ENCODE measurements around the gene VAV2.

VAV2 gene

DNA sequence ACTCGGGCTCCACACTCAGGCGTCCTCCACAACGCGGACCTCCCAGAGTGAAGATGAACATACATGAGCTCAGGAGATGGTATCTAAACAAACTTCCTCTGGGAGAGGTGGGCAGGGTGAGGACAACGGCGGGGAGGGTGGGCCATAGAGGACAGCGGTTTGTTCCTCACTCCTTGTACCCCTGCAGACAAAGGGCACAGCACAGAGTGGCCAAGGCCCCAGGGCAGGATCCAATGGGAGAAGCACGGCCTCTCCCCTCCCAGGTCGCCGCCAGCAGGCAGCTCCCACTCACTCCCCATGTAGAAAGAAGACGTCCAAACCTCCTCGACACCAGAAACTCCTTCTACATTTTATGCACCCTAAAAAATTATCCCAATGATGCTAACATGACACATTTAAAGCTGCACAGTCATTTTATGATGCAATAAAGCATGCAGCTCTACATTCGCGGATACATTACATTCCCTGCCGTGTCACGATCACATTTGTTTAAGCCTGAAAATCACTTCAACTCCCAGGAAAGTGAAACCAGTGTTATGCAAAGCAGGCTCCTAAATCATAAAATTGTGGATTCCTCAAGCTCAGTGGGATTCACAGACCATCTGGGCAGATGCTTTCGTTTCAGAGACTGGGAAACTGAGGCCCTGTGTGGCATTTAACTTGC is 166.4 kb downstream of the VAV2 start:
- in situ Hi-C loops (cut with HindIII; ENCODE audit: low sequenced_read_pairs) = loop anchor here (5.0 to 10.0 kb wide), 2 partner anchors 59 to 107 kb away; no protein-coding TSS in a partner anchor

- in situ Hi-C loops (cut with HindIII; ENCODE audit: low sequenced_read_pairs) = loop anchor here (5.0 to 10.0 kb wide), 2 partner anchors 60 to 108 kb away; no protein-coding TSS in a partner anchor
Measured at GRCh38 chr9:133824802-133825186, 167.3 kb downstream of the VAV2 start.

DNA sequence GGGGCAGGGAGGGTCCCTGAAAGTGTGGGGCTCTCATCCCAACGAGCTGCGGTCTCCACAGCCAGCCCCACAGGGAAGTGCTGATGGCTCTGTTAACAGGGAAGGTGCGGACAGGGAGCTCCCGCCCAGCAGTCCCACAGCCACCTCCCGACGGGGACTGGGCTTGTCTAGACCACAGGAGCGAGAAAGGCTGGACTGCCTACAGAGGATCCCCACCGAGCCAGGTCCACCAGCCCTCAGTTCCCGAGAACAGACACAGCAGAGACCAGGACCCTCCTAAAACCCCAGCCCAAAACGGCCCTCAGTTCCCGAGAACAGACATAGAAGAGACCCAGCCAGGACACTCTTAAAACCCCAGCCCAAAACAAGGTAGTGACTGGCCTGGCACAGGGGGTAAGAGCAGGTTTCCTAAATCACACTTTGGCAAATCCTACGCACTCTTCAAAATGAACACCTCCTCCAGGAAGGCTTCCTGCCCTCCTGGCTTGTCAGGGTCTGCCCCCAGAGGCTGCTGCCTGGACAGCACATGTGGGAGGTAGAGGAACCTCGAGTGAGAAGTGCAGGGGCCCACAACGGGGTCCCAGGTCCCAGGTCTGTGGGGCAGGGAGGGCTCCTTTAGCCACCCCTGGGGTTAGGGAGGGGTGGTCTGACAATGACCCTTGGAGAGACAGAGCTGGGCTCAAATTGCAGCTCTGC is 167.9 kb downstream of the VAV2 start:
- in situ Hi-C loops (cut with HindIII; ENCODE audit: low sequenced_read_pairs) = loop anchor here (10.0 kb wide), 1 partner anchor 61 kb away; no protein-coding TSS in a partner anchor

DNA sequence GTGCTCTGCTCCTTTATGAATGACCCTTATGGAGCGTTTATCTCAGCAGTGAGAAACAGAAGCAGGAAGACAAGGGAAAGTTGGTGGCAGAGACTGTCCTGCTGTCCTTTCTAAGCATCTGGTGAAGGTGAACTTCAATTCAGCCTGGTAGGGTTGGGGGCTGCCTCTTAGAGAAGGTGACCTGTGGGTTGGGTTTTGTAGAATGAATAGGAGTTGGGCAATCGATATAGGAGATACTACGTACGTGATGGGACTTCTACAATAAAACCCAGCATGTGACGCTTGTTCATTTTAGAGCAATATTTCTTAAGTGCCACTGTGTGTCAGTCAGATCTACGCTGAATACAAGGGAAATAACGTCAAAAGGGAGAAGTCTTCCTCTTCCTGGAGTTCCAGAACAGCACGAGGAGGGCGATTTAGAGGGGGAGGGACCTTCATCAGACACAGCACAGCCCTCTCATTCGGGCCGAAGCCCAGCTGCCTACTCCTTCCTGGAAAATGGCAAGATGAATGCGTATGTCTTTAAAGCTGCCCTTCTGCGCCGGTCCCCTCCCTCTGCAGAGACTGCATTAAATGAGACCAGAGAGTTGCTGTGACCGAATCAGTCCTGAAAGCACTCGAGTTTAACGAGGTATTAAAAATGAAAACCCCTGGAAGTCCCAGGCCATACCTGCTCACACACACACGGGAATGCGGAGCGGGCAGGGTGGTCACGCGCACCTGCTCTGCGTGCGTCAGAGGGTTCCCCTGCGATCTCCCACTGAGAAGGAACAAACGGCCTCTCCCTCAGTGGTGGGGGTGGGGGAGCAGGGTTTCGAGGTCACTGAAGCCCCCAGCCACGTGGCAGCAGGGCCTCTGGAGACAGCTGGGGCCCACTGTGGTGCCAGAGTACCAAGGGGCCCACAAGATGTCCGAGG is 168.7 kb downstream of the VAV2 start:
- in situ Hi-C loops (cut with HindIII; ENCODE audit: low sequenced_read_pairs) = loop anchor here (10.0 kb wide), 1 partner anchor 61 kb away; no protein-coding TSS in a partner anchor

DNA sequence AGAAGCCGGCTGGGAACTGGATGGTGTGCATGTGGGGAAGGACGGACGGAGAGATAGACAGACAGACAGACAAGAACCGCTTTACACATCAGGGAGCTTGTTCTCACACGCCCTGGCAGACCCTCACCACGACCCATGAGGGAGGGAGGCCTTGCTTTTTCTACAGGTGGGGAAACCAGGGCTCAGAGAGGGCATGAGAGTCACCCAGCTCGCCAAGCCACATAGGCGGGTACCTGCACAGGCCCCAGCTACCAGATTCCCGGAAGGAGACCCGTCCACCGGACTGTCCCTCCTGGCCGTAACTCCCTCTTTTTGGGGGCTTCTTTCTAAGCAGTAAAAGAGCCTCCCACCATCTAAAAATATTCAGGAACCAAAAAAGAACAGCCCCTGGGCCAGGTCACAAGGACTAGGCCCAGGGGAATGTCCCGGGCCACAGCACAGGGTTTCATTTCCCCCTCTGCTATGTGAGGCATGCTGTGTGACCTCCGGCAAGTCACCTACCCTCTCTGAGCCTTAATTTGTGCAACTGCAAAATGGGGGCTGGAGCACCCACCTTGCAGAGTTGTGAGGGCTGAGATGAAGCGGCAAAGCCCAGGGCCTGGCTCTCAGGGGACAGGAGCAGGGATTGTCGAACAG is 169.6 kb downstream of the VAV2 start:
- in situ Hi-C loops (cut with HindIII; ENCODE audit: low sequenced_read_pairs) = loop anchor here (10.0 kb wide), 1 partner anchor 62 kb away; no protein-coding TSS in a partner anchor

DNA sequence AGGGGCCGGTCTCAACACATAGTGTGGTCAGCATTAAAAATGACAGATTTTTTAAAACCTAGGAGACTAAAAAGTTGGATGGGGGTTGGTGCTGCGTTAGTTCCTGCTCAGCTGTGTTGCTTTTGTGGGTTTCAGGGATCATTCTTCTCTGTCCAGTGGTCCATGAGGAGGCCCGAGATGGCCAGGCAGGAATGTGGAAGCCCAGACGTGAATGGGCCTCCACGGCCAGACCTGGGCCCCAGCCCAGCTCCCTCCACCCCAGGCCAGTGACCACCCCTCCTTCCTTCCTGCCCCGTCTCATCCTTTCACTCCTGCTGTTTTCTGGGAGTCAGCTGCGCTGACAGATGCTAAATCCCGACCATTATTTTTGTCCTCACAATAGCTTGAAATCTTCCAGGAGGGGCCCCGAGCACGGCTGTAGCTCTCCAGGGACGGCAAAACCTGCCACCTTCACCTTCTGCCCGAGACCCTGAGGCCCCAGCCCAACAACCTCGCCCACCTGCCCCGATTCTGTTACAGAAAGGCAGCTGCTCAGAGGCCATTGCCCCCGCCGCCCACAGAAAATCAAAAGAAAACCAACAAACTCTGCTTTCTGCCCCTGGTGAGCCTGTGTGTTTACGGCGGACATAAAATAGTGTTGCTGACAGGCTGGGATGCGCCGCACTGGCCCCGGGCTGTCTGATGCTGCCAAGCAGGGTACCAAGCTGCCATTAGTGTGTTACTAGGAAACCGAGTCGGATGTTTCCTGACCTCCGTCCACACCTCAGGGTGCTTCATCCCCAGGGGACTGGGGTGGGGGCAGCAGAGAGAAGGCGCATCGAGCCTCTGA is 170.3 kb downstream of the VAV2 start:
- in situ Hi-C loops (cut with HindIII; ENCODE audit: low sequenced_read_pairs) = loop anchor here (10.0 kb wide), 1 partner anchor 63 kb away; no protein-coding TSS in a partner anchor

DNA sequence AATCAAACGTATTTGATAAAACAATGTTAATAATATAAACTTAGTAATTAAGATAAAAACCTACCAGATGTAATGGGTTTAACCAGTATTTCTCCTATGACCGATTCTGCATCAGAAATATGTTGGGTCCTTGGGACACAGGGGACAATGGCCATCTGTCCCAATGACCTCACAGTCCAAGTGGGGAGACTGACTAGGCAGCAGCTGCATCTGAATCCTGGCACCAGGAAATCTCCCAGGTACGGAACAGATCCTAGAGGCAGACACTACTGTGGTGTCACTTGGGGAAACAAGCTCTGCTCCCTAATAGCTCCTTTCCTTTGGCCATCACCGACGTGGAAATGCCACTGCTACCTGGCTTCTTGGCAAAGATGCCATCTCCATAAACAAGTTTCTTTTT is 172.2 kb downstream of the VAV2 start:
- in situ Hi-C loops (cut with HindIII; ENCODE audit: low sequenced_read_pairs) = loop anchor here (10.0 kb wide), 1 partner anchor 65 kb away; no protein-coding TSS in a partner anchor

DNA sequence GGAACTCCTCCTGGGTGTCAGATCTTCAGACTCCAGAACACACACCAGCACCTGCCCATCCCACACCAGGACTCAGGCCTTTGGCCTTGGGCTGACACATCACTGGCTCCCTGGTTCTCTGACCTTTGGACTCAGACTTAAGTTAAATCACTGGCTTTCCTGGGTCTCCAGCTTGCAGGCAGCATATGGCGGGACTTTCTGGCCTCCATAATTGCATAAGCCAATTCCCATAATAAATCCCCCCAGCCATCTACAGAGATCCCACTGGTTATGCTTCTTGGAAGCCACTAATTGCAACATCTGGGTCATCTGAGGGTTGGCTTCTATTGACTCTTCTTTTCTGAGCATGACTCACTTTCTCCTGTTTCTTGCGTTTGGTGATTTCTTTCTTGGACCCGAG is 173.7 kb downstream of the VAV2 start:
- in situ Hi-C loops (cut with HindIII; ENCODE audit: low sequenced_read_pairs) = no loop called here

GRCh38 chr9:133815781-133816180 is 176.3 kb downstream of the VAV2 start:
- in situ Hi-C loops (cut with HindIII; ENCODE audit: low sequenced_read_pairs) = no loop called here

DNA sequence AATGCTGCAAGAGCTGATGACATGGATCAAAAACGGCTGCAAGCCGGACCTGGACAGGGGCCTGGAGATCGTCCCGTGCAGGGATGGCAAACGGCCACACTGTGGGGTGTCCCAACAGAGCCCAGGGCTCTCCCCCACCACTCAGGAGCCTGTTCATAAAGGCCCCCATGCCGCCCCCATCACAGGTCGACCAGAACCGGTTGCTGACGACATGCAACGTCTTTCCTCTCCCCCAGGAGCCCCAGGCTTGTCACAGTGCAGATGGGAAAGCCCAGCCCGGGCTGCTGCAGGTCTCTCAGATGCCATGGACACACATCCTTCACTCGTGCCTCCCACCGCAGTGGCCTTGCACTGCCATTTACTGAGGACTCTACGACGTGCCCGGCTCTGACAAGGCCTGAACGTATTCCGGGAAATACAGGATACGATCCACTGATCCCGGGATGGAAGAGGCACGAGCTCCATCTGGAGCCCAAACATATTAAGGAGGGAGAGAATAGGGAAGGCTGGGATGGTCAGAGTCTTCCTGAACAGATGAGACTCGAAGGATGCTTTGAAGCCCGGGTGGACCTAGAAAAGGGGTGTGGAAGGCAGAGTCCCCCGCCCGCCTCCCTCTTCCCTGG is 177.4 kb downstream of the VAV2 start:
- in situ Hi-C loops (cut with HindIII; ENCODE audit: low sequenced_read_pairs) = loop anchor here (5.0 kb wide), 1 partner anchor 48 kb away; no protein-coding TSS in a partner anchor

DNA sequence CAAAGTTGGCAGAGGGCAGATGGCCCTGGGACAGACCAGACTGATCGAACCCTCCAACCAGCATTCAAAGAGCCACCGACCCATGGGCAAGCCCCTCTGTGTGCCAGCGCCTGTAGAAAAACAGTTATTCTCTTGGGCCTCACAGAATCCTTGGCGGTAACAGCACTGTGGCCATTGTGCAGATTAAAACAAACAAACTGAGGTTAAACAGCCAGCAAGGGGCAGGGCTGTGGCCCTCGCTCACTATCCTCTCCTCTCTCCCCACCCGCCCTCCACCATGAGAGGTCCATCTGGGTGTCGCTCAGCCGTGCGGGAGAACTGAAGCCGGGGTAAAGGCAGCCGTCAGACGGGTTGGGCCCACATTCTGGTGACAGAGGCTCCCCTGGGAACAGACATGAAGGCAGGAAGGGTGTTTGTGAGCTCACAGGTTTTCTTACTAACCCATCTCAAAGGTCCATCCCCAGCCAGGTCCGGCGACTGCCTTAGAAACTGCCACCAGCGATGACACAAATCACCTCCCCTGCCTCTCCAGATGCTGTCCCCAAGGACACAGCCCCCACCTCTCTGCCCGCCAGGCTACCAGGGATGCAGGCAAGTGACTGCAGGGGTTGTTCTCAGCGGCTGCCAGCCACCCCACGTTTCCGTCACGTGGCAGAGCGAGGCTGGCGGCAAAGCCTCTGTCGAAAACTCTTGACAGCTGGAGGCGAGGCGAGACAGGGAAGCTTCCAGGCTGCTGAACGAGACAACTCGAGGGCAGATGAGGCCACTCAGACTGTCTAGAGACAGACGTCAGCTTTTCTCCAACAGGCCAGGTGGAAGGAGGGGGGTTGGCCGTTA is 178.2 kb downstream of the VAV2 start:
- in situ Hi-C loops (cut with HindIII; ENCODE audit: low sequenced_read_pairs) = loop anchor here (5.0 kb wide), 1 partner anchor 48 kb away; no protein-coding TSS in a partner anchor

DNA sequence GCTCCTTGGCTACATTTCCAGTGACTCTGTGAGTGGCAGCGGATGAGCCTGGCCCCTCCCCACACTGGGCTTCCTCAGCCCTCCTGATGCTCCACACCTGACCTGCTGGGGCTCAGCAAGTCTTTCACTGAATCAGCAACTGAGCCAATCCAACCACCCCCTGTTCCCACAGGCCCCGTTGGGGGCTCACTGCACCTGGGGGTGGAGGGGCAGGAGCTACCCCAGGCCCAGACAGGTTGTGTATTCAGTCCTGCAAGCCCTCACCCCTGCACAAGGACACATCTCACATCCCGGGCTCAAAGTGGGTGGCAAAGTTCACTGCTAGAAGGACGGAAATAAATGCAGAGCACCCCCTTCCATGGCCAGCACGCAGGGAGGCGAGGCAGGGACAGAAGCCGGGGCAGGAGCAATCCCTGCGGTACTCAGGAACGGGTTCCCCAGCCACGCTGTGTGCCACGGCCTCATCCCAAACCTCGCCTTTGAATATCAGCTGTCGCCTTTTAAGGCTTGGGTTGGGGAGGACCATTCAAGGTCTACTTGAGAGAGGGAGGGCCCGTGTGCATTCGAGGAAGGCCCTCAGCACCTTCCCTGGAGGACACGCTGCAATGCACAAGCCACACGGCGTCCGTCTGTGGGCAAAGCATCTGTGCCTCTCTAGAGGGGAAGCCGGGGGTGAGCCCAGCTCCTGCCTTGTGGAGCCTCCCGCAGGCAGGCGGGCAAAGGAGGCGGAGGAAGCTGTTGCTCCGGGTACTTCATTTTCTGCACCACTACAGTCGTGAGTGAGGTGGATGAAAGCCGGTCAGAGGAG is 179.0 kb downstream of the VAV2 start:
- in situ Hi-C loops (cut with HindIII; ENCODE audit: low sequenced_read_pairs) = loop anchor here (5.0 kb wide), 1 partner anchor 49 kb away; no protein-coding TSS in a partner anchor

GRCh38 chr9:133812077-133812868 is 179.9 kb downstream of the VAV2 start:
- in situ Hi-C loops (cut with HindIII; ENCODE audit: low sequenced_read_pairs) = loop anchor here (5.0 kb wide), 1 partner anchor 50 kb away; no protein-coding TSS in a partner anchor

DNA sequence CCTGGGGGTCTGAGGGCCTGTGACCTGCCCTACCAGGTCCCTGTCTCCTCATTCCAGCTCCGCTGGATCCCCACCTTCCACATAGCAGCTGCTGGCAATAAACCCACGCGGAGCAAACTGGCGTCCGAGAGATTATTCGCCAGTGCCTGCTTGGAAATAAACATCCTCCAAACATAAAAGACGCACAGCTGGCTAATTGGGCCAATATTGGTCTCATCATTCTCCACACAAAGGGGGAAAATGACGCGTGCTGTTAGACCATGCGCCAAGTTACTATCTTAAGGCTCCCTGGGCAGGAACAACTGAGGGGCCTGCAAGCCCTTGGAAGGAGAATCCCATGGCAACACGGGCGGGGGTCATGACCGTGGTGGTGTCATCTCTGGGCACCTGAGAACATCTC is 180.7 kb downstream of the VAV2 start:
- in situ Hi-C loops (cut with HindIII; ENCODE audit: low sequenced_read_pairs) = loop anchor here (5.0 kb wide), 1 partner anchor 51 kb away; no protein-coding TSS in a partner anchor

- in situ Hi-C loops (cut with HindIII; ENCODE audit: low sequenced_read_pairs) = loop anchor here (5.0 kb wide), 1 partner anchor 52 kb away; no protein-coding TSS in a partner anchor
Measured at GRCh38 chr9:133810556-133811195, 181.4 kb downstream of the VAV2 start.

- in situ Hi-C loops (cut with HindIII; ENCODE audit: low sequenced_read_pairs) = no loop called here
Measured at GRCh38 chr9:133809335-133809734, 182.8 kb downstream of the VAV2 start.

Data from endothelial cell of hepatic sinusoid (primary cell).